ENCODE measurements around the gene ADK. TPM values are rescaled to one million over a fixed set of nuclear protein-coding genes. Genes with fewer than 3 reads are reported as not detected.
A peak's percentile ranks its signal among the peaks of the same experiment; 100 is the strongest.
"Not testable (repeated sequence)": the region's sequence is repeated elsewhere in the genome, so short reads cannot be mapped to it uniquely, and the experiment has no call there.

Gene ADK
- polyA plus RNA-seq, 4 donors: 7.2 to 32.3 (median 16.1) TPM

GRCh38 chr10:74177140-74177677, 26.2 kb downstream of the ADK start:
- Histone ChIP-seq H3K9me3 (ENCODE audit: control insufficient read depth in 2 of 2, insufficient read depth in 1 of 2, low read depth in 1 of 2, low read length in 1 of 2) (no peaks in the 10 kb centered on the region), H3K4me3 (ENCODE audit: low read depth in 1 of 3, low read length in 3 of 3) (peak overlapping the region; percentile 24 to 65 (median 59)), H3K4me1 (ENCODE audit: control insufficient read depth in 3 of 3, insufficient read depth in 2 of 3, low read depth in 1 of 3, low read length in 2 of 3) (peaks cover 0 to 15% (median 5%) of the 10 kb centered on the region in 3 donors), H3K27ac (ENCODE audit: low read depth in 1 of 3, low read length in 2 of 3) (peak overlapping the region; percentile 90 to 94 (median 94)), H3K27me3 (ENCODE audit: control insufficient read depth in 3 of 3, insufficient read depth in 3 of 3, low read length in 3 of 3) (no peaks in the 10 kb centered on the region), H3K36me3 (ENCODE audit: control insufficient read depth in 3 of 3, insufficient read depth in 2 of 3, low read depth in 1 of 3, low read length in 3 of 3) (no peaks in the 10 kb centered on the region)
- FAIRE-seq (no peak), DNase-seq (peak; percentile 48 to 83)
- WGBS, 3 donors: 11 to 14% (median 12%) methylated on average over 13 of the region's 13 CpGs

- H3K9me3 ChIP-seq (ENCODE audit: control insufficient read depth in 2 of 2, insufficient read depth in 1 of 2, low read depth in 1 of 2, low read length in 1 of 2): no peaks in the 10 kb centered on the region
- WGBS, 3 donors: 89 to 94% (median 91%) methylated on average over 5 of the region's 5 CpGs
- H3K4me1 ChIP-seq (ENCODE audit: control insufficient read depth in 3 of 3, insufficient read depth in 2 of 3, low read depth in 1 of 3, low read length in 2 of 3): peaks cover 0 to 15% (median 5%) of the 10 kb centered on the region in 3 donors
- no peaks in the 10 kb centered on the region for H3K36me3 ChIP-seq (ENCODE audit: control insufficient read depth in 3 of 3, insufficient read depth in 2 of 3, low read depth in 1 of 3, low read length in 3 of 3)
- H3K27me3 ChIP-seq (ENCODE audit: control insufficient read depth in 3 of 3, insufficient read depth in 3 of 3, low read length in 3 of 3): no peaks in the 10 kb centered on the region
- no peak overlapping the region for H3K4me3 ChIP-seq (ENCODE audit: low read depth in 1 of 3, low read length in 3 of 3)
- DNase-seq (no peak), FAIRE-seq (no peak)
- H3K27ac ChIP-seq (ENCODE audit: low read depth in 1 of 3, low read length in 2 of 3): no peak overlapping the region
These were observed 27.2 kb downstream of the ADK start for GRCh38 chr10:74178042-74178791.

GRCh38 chr10:74179111-74179710, 28.2 kb downstream of the ADK start:
- H3K27ac ChIP-seq (ENCODE audit: low read depth in 1 of 3, low read length in 2 of 3): no peak overlapping the region
- H3K4me3 ChIP-seq (ENCODE audit: low read depth in 1 of 3, low read length in 3 of 3): no peak overlapping the region
- FAIRE-seq (no peak), DNase-seq (no peak)
- H3K36me3 ChIP-seq (ENCODE audit: control insufficient read depth in 3 of 3, insufficient read depth in 2 of 3, low read depth in 1 of 3, low read length in 3 of 3): no peaks in the 10 kb centered on the region
- no peaks in the 10 kb centered on the region for H3K9me3 ChIP-seq (ENCODE audit: control insufficient read depth in 2 of 2, insufficient read depth in 1 of 2, low read depth in 1 of 2, low read length in 1 of 2)
- H3K4me1 ChIP-seq (ENCODE audit: control insufficient read depth in 3 of 3, insufficient read depth in 2 of 3, low read depth in 1 of 3, low read length in 2 of 3): peaks cover 0 to 14% (median 5%) of the 10 kb centered on the region in 3 donors
- WGBS, 3 donors: 70 to 91% (median 87%) methylated on average over 2 of the region's 2 CpGs
- H3K27me3 ChIP-seq (ENCODE audit: control insufficient read depth in 3 of 3, insufficient read depth in 3 of 3, low read length in 3 of 3): no peaks in the 10 kb centered on the region

GRCh38 chr10:74186678-74187077, 35.7 kb downstream of the ADK start:
- no peaks in the 10 kb centered on the region for H3K9me3 ChIP-seq (ENCODE audit: control insufficient read depth in 2 of 2, insufficient read depth in 1 of 2, low read depth in 1 of 2, low read length in 1 of 2)
- no peaks in the 10 kb centered on the region for H3K27me3 ChIP-seq (ENCODE audit: control insufficient read depth in 3 of 3, insufficient read depth in 3 of 3, low read length in 3 of 3)
- no peaks in the 10 kb centered on the region for H3K36me3 ChIP-seq (ENCODE audit: control insufficient read depth in 3 of 3, insufficient read depth in 2 of 3, low read depth in 1 of 3, low read length in 3 of 3)
- FAIRE-seq (no peak), DNase-seq (no peak)
- H3K27ac ChIP-seq (ENCODE audit: low read depth in 1 of 3, low read length in 2 of 3): no peak overlapping the region
- peaks cover 0 to 5% (median 2%) of the 10 kb centered on the region in 3 donors for H3K4me1 ChIP-seq (ENCODE audit: control insufficient read depth in 3 of 3, insufficient read depth in 2 of 3, low read depth in 1 of 3, low read length in 2 of 3)
- H3K4me3 ChIP-seq (ENCODE audit: low read depth in 1 of 3, low read length in 3 of 3): no peak overlapping the region

- Histone ChIP-seq H3K27me3 (ENCODE audit: control insufficient read depth in 3 of 3, insufficient read depth in 3 of 3, low read length in 3 of 3) (no peaks in the 10 kb centered on the region), H3K4me1 (ENCODE audit: control insufficient read depth in 3 of 3, insufficient read depth in 2 of 3, low read depth in 1 of 3, low read length in 2 of 3) (peaks cover 0 to 5% (median 2%) of the 10 kb centered on the region in 3 donors), H3K9me3 (ENCODE audit: control insufficient read depth in 2 of 2, insufficient read depth in 1 of 2, low read depth in 1 of 2, low read length in 1 of 2) (no peaks in the 10 kb centered on the region), H3K27ac (ENCODE audit: low read depth in 1 of 3, low read length in 2 of 3) (no peak overlapping the region), H3K36me3 (ENCODE audit: control insufficient read depth in 3 of 3, insufficient read depth in 2 of 3, low read depth in 1 of 3, low read length in 3 of 3) (no peaks in the 10 kb centered on the region), H3K4me3 (ENCODE audit: low read depth in 1 of 3, low read length in 3 of 3) (no peak overlapping the region)
- 84 to 88% (median 88%) methylated on average over 1 of the region's 1 CpG for WGBS, 3 donors
- FAIRE-seq: no peak
- DNase-seq: no peak
These were observed 36.2 kb downstream of the ADK start for GRCh38 chr10:74187237-74187636.

- H3K36me3 ChIP-seq (ENCODE audit: control insufficient read depth in 3 of 3, insufficient read depth in 2 of 3, low read depth in 1 of 3, low read length in 3 of 3); H3K4me1 ChIP-seq (ENCODE audit: control insufficient read depth in 3 of 3, insufficient read depth in 2 of 3, low read depth in 1 of 3, low read length in 2 of 3); H3K4me3 ChIP-seq (ENCODE audit: low read depth in 1 of 3, low read length in 3 of 3); H3K27ac ChIP-seq (ENCODE audit: low read depth in 1 of 3, low read length in 2 of 3); FAIRE-seq; H3K27me3 ChIP-seq (ENCODE audit: control insufficient read depth in 3 of 3, insufficient read depth in 3 of 3, low read length in 3 of 3); H3K9me3 ChIP-seq (ENCODE audit: control insufficient read depth in 2 of 2, insufficient read depth in 1 of 2, low read depth in 1 of 2, low read length in 1 of 2); DNase-seq: not testable (repeated sequence)
- 96 to 97% (median 96%) methylated on average over 13 of the region's 13 CpGs for WGBS, 3 donors
These were observed 37.6 kb downstream of the ADK start for GRCh38 chr10:74188617-74189016.

- peak overlapping the region in 2 of 3 donors; percentile 18 to 82 for H3K27ac ChIP-seq (ENCODE audit: low read depth in 1 of 3, low read length in 2 of 3)
- H3K4me3 ChIP-seq (ENCODE audit: low read depth in 1 of 3, low read length in 3 of 3): no peak overlapping the region
- no peaks in the 10 kb centered on the region for H3K9me3 ChIP-seq (ENCODE audit: control insufficient read depth in 2 of 2, insufficient read depth in 1 of 2, low read depth in 1 of 2, low read length in 1 of 2)
- peaks cover 0 to 5% (median 5%) of the 10 kb centered on the region in 3 donors for H3K4me1 ChIP-seq (ENCODE audit: control insufficient read depth in 3 of 3, insufficient read depth in 2 of 3, low read depth in 1 of 3, low read length in 2 of 3)
- FAIRE-seq (no peak), DNase-seq (peak; percentile 18 to 21)
- H3K36me3 ChIP-seq (ENCODE audit: control insufficient read depth in 3 of 3, insufficient read depth in 2 of 3, low read depth in 1 of 3, low read length in 3 of 3): no peaks in the 10 kb centered on the region
- H3K27me3 ChIP-seq (ENCODE audit: control insufficient read depth in 3 of 3, insufficient read depth in 3 of 3, low read length in 3 of 3): no peaks in the 10 kb centered on the region
- WGBS, 3 donors: 22 to 54% (median 49%) methylated on average over 3 of the region's 3 CpGs
These were observed 39.0 kb downstream of the ADK start for GRCh38 chr10:74189999-74190421.

- no peaks in the 10 kb centered on the region for H3K36me3 ChIP-seq (ENCODE audit: control insufficient read depth in 3 of 3, insufficient read depth in 2 of 3, low read depth in 1 of 3, low read length in 3 of 3)
- DNase-seq (no peak), FAIRE-seq (no peak)
- peak overlapping the region in 2 of 3 donors; percentile 18 to 82 for H3K27ac ChIP-seq (ENCODE audit: low read depth in 1 of 3, low read length in 2 of 3)
- H3K4me1 ChIP-seq (ENCODE audit: control insufficient read depth in 3 of 3, insufficient read depth in 2 of 3, low read depth in 1 of 3, low read length in 2 of 3): peaks cover 0 to 5% (median 5%) of the 10 kb centered on the region in 3 donors
- H3K4me3 ChIP-seq (ENCODE audit: low read depth in 1 of 3, low read length in 3 of 3): no peak overlapping the region
- no peaks in the 10 kb centered on the region for H3K27me3 ChIP-seq (ENCODE audit: control insufficient read depth in 3 of 3, insufficient read depth in 3 of 3, low read length in 3 of 3)
- no peaks in the 10 kb centered on the region for H3K9me3 ChIP-seq (ENCODE audit: control insufficient read depth in 2 of 2, insufficient read depth in 1 of 2, low read depth in 1 of 2, low read length in 1 of 2)
These were observed 39.5 kb downstream of the ADK start for GRCh38 chr10:74190494-74190893.

All from small intestine (tissue), 7 donors.